Gastroesophageal sphincter (tissue), 3 donors: ENCODE results near the gene FBXW2.

Experiments used
- POLR2AphosphoS5 ChIP-seq: sonication (generic); formaldehyde crosslinking; IDR thresholded peaks from one replicate; pipeline ENCODE4 v1.6.1; 2017; ENCODE audit warnings: antibody characterized with exemption
- TF ChIP-seq, protein P1 (sequence below), 4 experiments: fragments of 200-600 bp in 2 of 4; fragments of 450-650 bp in 2 of 4; sonication (generic) in 1 of 4; IDR thresholded peaks; one replicate each; pipeline ENCODE4 v1.5.1; 2017 to 2019; ENCODE audit warnings: antibody characterized with exemption in 4 of 4, mild to moderate bottlenecking in 2 of 4, moderate library complexity in 2 of 4

DNA sequence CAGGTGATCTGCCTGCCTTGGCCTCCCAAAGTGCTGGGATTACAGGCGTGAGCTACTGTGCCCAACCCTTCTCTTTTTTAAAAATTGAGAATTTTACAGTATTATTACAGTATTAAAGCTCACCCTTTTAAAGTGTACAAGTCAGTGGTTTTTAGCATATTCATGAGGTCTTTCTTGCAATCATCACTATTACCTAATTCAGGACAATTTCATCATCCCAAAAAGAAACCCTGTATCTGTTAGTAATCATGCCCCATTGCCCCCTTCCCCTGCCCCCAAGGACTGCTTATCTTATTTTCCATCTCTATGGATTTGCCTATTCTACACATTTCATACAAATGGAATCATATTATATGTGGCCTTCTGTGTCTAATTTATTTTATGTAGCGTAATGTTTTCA lies 56.3 kb downstream of the FBXW2 start:
- no peak for TF ChIP-seq POLR2AphosphoS5
- TF ChIP-seq, protein P1, sequence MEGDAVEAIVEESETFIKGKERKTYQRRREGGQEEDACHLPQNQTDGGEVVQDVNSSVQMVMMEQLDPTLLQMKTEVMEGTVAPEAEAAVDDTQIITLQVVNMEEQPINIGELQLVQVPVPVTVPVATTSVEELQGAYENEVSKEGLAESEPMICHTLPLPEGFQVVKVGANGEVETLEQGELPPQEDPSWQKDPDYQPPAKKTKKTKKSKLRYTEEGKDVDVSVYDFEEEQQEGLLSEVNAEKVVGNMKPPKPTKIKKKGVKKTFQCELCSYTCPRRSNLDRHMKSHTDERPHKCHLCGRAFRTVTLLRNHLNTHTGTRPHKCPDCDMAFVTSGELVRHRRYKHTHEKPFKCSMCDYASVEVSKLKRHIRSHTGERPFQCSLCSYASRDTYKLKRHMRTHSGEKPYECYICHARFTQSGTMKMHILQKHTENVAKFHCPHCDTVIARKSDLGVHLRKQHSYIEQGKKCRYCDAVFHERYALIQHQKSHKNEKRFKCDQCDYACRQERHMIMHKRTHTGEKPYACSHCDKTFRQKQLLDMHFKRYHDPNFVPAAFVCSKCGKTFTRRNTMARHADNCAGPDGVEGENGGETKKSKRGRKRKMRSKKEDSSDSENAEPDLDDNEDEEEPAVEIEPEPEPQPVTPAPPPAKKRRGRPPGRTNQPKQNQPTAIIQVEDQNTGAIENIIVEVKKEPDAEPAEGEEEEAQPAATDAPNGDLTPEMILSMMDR (IDR thresholded peaks at IDR 0.05), result no peak
